GM04503 (cell line): ENCODE measurements around the gene CTSK.
"Not testable (repeated sequence)": the region's sequence is repeated elsewhere in the genome, so short reads cannot be mapped to it uniquely, and the experiment has no call there.

Experiments
- DNase-seq: peaks from one replicate; pipeline ENCODE4 v3.0.0-alpha.2; 2012; ENCODE audit warnings: low read depth

CTSK gene

GRCh38 chr1:150808121-150808520, at the start of gene CTSK:
Gene CTSK (minus strand): TSS chr1:150808260. CDS start chr1:150806805, 1,455 bp downstream.
- no peak for DNase-seq

GRCh38 chr1:150852734-150853133, 44.7 kb upstream of the CTSK start:
- DNase-seq, result not testable (repeated sequence)

GRCh38 chr1:150850801-150851362, 42.8 kb upstream of the CTSK start:
- not testable (repeated sequence) for DNase-seq

DNA sequence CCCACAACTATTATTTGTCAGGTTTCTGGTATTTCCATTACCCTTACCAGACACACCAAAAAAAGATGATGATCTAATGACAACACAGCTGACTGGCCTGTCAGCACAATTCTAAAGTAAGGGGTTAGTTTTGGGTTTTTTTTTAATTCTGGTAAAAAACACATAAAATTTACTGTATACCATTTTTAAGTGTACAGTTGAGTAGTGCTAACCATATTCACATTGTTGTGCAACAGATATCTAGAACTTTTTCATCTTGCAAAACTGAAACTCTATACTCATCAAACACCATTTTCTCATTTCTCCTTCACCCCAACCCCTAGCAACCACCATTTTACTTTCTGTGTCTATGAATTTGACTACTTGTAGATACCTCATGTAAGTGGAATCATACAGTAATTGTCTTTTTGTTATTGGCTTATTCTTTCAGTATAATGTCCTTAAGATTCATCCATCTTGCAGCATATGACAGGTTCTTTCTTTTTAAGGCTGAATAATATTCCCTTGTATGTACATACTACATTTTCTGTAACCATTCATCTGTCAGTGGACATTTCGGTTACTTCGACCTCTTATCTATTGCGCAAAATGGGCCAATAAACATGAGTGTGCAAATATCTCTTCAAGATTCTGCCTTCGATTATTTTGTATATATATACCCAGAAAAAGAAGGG, 38.5 kb upstream of the CTSK start:
- no peak for DNase-seq

- no peak for DNase-seq
Measured at GRCh38 chr1:150843474-150843873, 35.4 kb upstream of the CTSK start.

DNA sequence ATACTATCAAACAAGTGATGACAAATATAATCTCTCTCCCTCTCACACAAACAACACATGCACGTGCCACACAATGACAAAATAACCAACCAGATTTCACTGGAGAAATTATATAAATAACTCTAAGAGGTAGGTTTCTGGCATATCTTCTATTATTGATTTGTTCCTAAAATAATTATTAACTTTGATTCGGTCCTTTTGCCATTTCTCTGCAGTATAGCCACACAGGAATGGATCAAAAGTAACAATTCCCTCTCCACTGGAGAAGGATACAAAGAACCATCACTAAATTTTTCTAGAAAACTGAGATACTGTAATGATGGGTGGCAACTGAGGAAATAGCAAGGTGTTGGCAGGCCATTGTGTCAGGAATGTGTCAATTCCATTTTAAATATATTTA, 34.9 kb upstream of the CTSK start:
- DNase-seq, result no peak

DNA sequence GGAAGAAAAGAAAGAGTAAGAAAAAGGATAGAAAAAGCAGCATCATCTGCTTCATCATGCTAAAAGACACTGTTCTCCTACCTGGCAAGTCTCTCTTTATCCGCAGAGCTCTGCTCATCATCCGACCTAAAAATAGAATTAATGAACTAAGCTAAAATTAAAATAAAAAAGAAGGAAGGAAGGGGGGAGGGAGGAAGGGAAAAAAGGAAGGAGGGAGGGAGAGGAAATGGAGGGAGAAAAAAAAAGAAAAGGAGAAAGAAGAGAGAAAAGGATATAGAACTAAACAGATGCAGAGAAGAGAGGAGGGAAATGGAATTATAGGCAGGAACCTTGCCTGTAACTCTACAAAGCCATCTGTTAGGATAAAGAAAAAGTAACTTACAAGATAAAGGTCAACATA, 34.3 kb upstream of the CTSK start:
- no peak for DNase-seq

DNA sequence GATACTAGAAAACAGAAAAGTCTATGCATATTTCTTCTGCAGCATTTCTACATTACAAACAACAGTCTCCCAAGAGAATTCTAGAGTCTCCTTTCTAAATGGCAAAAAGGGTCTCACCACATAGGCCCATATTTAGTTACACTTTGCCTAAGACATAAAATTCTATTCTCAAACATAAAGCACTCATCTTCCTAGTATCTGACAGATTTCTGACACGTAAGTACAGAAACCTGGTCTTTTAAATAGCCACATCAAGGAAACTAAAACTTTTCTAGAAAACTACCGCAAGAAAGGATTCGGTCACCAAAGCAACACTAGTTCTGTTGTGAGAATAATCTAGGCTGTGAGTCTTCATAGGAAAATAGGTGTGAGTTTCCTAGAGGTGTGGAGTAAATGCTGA, 33.6 kb upstream of the CTSK start:
- no peak for DNase-seq

GRCh38 chr1:150840850-150841249, 32.8 kb upstream of the CTSK start:
- DNase-seq, result not testable (repeated sequence)

- no peak for DNase-seq
Measured at GRCh38 chr1:150836129-150836773, 28.2 kb upstream of the CTSK start.

- DNase-seq, result not testable (repeated sequence)
Measured at GRCh38 chr1:150833961-150834360, 25.9 kb upstream of the CTSK start.

DNA sequence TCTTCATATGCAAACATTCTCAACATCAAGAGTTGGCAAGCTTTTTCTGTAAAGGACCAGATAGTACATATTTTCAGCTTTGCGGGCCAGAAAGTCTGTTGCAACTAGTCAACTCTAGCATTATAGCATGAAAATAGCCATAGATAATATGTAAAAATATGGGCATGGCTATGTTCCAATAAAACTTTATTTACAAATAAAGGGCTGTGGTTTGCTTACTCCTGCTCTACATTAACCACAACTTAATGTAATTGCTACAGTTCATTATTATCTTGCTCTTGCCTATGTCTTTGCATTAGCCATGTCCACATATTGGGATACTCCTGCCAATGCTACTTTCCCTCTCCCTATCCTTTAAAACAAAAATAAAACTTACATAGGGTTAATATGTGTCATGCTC, 24.5 kb upstream of the CTSK start:
- no peak for DNase-seq

GRCh38 chr1:150829751-150830150, 21.7 kb upstream of the CTSK start:
- no peak for DNase-seq

GRCh38 chr1:150826299-150826698, 18.2 kb upstream of the CTSK start:
- DNase-seq, result no peak

DNA sequence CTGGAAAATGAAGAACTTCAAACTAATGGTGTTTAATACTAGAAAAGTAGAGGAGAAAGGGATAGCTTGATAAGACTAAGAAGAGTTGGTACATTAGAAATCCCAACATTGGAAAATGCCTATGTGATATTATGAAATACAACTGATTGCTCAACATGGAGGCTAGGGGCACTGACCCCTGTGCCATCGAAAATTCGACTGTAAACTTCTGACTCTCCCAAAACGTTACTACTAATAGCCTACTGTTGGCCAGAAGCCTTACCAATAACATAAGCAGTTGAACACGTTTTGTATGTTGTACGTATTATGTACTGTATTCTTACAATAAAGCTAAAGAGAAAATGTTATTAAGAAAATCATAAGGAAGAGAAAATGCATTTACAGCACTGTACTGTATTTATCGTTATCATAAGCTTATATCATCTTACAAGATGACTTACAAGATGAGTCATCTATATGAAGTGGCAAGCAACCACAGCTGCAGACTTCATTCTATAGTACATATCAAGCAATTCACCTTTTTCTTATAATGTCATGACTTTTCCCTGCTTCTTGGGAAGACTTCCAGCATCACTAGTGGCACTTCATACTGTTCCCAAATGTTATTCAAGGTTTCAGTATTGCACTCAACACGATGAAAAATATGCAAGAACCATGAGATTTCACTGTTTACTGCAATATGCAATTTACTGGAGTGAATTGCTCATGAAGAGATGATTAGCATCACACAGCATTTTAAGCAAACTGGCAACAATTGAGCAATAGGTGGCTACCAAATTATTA, 12.9 kb upstream of the CTSK start:
- DNase-seq, result no peak

DNA sequence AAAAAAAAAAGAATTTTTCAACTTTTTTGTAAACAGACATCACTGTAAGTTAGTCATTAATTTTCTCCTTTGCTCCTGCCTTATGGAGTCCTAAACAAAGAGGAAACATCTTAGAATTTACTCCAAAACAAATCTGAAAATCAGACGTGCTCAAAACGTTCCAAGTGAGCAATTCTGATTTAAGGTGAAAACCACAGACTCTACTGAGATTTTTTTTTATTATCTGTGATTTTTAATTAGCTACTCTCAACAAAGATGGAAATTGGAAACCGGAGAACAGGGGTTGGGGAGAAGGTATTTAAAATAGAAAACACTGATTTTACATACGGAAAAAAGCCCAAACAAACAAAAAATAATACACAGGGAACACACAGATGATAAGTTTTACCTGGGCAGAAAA, 7.8 kb upstream of the CTSK start:
- DNase-seq, result no peak

DNA sequence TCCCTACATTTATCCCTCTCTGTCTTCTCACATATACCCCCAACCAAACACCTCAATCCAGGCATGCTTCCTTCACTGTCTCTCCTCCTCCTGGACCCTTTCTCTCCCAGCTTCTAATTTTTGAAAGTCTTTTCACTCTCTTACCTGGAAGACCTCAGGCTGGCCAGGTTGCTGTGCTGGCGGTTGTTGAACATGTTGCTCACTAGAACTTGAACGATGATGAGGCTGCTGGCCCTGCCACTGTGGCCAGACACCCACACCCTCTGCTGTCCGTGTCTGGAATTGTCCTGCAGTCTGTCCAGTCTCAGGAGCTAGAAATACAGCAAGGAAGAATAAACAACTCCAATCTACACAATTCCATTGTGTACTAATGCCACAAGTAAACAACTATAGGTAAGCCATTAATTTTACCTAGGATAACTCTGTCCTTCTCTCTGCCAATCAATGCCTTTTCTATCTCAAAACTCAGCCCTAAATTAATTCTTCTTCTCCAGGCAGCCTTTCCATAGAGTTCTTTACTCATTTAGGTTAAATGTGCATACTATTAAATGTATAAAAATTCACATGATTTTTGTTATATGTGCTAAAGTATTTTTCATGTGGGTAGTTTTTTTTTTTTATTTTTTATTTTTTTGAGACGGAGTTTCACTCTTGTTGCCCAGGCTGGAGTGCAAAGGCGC, 5.1 kb upstream of the CTSK start:
- DNase-seq, result no peak

- DNase-seq, result no peak
Measured at GRCh38 chr1:150810958-150811659, 3.0 kb upstream of the CTSK start.

GRCh38 chr1:150809651-150810050, 1.6 kb upstream of the CTSK start:
- no peak for DNase-seq

GRCh38 chr1:150808846-150809245, 786 bp upstream of the CTSK start:
- no peak for DNase-seq

- DNase-seq, result no peak
Measured at GRCh38 chr1:150807249-150808023, 624 bp downstream of the CTSK start.
